Right renal pelvis (tissue), 4 donors: Measurements from ENCODE around the gene AXIN2. TPM values are rescaled to one million over a fixed set of nuclear protein-coding genes. Genes with fewer than 3 reads are reported as not detected.
"Not testable (repeated sequence)": the region's sequence is repeated elsewhere in the genome, so short reads cannot be mapped to it uniquely, and the experiment has no call there.

Experiments
- DNase-seq, 4 donors: peaks; one replicate each; pipeline ENCODE4 v3.0.0-alpha.2; 2013; ENCODE audit warnings: low read depth in 4 of 4, low spot score in 3 of 4, missing footprints in 1 of 4
- polyA plus RNA-seq, 4 donors: library from polyadenylated mRNA; unstranded; fragments of 120-200 nt; gene quantifications; one replicate each; pipeline ENCODE4 v1.2.1, GENCODE V29; 2013; ENCODE audit not compliant: insufficient read length in 4 of 4

AXIN2 gene
- polyA plus RNA-seq, 4 donors: 21.5 to 23.8 (median 22.5) TPM

GRCh38 chr17:65487990-65488389 is 73.5 kb downstream of the AXIN2 start:
- no peak for DNase-seq

GRCh38 chr17:65487161-65487560 is 74.3 kb downstream of the AXIN2 start:
- no peak for DNase-seq

- DNase-seq: no peak
Observed at GRCh38 chr17:65485388-65486299, 75.8 kb downstream of the AXIN2 start.

GRCh38 chr17:65484405-65484804 is 77.0 kb downstream of the AXIN2 start:
- DNase-seq: not testable (repeated sequence)

GRCh38 chr17:65483438-65483837 is 78.0 kb downstream of the AXIN2 start:
- DNase-seq: no peak

DNA sequence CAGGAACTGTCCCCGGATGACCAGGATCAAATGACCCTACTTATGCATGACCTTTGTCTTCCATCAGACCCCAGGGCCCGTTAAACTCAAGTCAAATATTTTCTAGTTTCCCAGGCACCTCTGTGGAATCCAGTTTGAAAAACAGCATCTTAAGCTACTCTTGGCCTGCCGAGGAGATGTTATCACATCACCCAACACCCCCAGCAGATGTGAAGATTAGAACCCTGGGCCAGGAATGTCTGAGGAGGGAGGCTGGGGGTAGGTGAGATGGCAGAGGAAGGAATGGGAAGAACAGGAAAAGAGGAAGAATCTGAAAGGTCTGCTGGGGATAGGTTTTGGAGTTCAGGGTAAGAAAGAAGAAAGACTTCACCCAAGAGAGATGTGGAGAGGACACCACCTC is 79.2 kb downstream of the AXIN2 start:
- no peak for DNase-seq

DNA sequence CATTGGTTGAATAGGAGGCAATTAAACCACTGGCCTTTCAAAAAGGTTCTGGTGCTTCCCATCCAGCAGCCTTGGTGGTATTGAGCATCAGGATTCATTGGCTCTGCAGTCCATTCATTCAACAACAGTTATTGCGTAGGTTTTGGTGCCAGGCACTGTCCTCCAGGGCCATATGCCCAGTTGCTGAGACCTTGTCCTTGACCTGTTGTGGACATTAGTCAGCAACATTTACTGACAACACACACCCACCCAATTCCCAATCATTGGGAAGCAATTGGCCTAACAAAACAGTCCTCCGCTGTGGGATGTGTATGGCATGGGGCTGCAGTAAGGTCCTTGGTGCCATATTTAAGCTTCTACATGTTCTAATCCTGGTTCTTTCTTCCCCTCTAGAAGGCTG is 82.2 kb downstream of the AXIN2 start:
- DNase-seq: no peak
